Stimulated activated CD4-positive, alpha-beta T cell treated with anti-CD3 and anti-CD28 coated beads, Interleukin-15, amount 100 ng/mL, for 24 hours (primary cell): Measurements from ENCODE around the gene KCNE4.
"Not testable (repeated sequence)": the region's sequence is repeated elsewhere in the genome, so short reads cannot be mapped to it uniquely, and the experiment has no call there.

Source experiments
- DNase-seq: peaks from one replicate; pipeline ENCODE4 v3.0.0-alpha.2; 2020

KCNE4 gene

GRCh38 chr2:223058952-223059716 is 7.1 kb downstream of the KCNE4 start:
- no peak for DNase-seq

GRCh38 chr2:223060201-223060825 is 8.3 kb downstream of the KCNE4 start:
- DNase-seq = no peak

GRCh38 chr2:223062396-223062795 is 10.4 kb downstream of the KCNE4 start:
- no peak for DNase-seq

DNA sequence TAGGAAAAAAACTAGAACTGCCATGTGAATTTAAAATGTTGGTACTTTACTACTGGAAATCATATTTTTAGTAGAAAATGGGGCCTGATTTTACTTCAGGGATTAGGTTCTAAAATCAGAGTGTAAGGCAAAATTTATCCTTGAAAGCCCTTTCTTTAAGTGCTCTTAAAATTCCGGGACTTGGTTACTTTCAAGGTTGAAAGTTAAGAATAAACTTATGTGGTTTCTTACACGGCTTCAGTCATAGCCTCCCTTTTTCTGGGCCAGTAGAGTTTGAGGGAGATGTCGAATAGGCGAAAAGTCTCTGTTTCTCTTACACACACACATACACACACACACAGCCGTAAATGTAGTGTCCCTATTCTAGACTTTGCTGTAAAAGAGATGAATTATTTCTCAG is 13.1 kb downstream of the KCNE4 start:
- DNase-seq = no peak

DNA sequence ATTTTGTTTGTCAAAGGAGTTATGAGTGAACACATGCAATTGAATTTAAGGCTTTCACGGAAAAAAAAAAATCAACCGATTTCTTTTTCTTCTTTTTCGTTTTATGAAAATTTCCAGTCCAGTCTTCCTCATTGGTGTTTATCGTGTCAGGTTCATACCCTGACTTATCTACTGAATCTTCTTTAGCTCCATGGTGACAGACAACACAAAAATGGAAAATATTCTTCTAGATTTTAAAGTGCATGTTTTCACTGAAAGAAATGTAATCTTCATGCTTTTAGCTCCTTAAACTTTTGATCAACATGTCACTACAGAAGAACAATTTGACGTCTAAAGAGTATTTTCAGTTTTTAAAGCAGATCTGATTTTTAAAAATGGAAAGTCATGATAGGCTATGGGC is 14.7 kb downstream of the KCNE4 start:
- DNase-seq = no peak

- DNase-seq = no peak
Observed at GRCh38 chr2:223068071-223068470, 16.1 kb downstream of the KCNE4 start.

GRCh38 chr2:223069465-223069864 is 17.5 kb downstream of the KCNE4 start:
- DNase-seq = no peak

DNA sequence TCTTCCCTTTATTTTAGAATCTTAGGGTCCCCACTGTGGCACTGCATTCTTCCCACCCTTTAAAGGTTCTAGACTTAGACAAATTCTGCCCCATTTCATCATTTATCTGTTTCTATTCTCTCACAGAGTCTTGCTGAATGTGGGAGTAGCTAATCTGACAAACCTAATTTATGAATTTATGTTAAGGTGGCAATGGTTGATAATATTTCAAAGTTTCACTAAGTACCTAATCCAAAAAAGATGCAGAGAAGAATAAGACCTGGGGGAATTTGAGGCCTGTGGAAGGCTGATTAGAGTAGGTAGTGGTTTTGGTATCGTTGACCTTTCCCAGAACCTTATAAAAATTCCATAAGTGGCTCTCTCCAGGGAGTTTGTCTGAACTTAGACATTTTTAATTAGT is 18.0 kb downstream of the KCNE4 start:
- no peak for DNase-seq

GRCh38 chr2:223071139-223071538 is 19.1 kb downstream of the KCNE4 start:
- no peak for DNase-seq

- DNase-seq = no peak
Observed at GRCh38 chr2:223072826-223073225, 20.8 kb downstream of the KCNE4 start.

GRCh38 chr2:223075301-223076270 is 23.6 kb downstream of the KCNE4 start:
- no peak for DNase-seq

- no peak for DNase-seq
Observed at GRCh38 chr2:223076573-223076972, 24.6 kb downstream of the KCNE4 start.

- no peak for DNase-seq
Observed at GRCh38 chr2:223078482-223078881, 26.5 kb downstream of the KCNE4 start.

DNA sequence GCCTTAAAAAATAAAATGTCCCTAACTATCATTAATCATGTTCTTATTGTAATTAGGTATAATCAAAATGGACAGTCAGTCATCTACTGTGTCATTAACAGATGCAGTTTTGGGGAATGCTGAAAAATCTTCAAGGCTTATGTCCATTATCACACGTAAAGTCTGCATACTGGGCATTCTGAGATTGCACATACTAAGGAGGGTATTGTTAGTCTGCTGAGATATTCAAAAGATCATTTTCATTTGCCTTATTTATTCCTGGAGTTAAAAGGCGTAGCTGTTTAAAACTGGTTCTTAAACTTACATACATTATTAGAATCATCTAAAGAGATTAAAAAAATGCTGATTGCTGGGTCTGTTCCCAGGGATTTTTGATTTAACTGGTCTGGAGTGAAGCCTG is 27.4 kb downstream of the KCNE4 start:
- no peak for DNase-seq

- DNase-seq = no peak
Observed at GRCh38 chr2:223079925-223080324, 27.9 kb downstream of the KCNE4 start.

DNA sequence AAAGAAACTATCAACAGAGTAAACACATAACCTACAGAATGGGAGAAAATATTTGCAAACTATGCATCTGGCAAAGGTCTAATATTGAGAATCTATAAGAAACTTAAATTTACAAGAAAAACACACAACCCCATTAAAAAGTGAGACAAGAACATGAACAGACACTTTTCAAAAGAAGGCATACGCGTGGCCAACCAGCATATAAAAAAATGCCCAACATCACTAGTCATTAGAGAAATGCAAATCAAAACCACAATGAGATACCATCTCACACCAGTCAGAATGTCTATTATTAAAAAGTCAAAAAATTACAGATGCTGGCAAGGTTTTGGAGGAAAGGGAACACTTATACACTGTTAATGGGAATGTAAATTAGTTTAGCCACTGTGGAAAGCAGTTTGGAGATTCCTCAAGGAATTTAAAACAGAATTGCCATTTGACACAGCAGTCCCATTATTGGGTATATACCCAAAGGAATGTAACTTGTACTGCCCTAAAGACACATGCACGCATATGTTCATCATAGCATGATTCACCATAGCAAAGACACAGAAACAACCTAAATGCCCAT is 28.9 kb downstream of the KCNE4 start:
- DNase-seq = not testable (repeated sequence)

DNA sequence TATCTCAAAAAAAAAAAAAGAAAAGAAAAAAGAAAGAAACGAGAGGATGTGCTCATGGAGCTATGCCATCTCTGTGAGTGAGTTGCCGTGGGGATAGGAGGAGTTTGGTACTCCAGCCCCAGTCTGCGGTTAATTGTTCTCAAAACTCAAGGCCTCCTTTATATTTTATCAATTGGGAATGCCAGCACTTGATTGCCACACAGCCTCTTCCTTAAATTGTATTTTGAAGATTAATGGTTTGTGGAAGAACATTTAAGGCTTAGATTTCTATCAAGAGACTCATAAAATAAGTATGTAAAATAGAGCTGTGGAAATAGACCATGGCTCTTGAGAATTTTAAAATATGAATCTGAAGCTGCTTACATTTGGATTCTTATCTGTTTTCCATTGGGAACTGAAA is 29.8 kb downstream of the KCNE4 start:
- no peak for DNase-seq

DNA sequence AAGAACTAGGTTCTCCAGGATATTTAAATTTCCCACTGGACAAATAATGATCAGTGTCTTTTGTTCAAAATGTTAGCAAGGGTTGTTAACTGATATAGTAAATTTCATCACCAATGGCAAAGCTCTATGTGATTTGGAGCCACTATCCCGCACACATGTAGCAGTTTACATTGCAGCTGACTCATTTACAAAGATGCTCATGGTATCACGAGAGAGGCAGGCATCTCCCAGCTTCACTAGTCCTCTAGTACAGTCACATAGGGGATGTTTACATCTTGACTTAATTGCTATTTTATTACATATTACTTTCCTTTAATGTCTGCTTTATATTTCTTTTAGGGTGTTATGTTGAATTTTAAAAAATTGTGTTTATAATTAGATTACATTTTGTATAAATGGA is 30.7 kb downstream of the KCNE4 start:
- DNase-seq = no peak

GRCh38 chr2:223083402-223084070 is 31.5 kb downstream of the KCNE4 start:
- DNase-seq = no peak

- DNase-seq = no peak
Observed at GRCh38 chr2:223084873-223085272, 32.9 kb downstream of the KCNE4 start.

DNA sequence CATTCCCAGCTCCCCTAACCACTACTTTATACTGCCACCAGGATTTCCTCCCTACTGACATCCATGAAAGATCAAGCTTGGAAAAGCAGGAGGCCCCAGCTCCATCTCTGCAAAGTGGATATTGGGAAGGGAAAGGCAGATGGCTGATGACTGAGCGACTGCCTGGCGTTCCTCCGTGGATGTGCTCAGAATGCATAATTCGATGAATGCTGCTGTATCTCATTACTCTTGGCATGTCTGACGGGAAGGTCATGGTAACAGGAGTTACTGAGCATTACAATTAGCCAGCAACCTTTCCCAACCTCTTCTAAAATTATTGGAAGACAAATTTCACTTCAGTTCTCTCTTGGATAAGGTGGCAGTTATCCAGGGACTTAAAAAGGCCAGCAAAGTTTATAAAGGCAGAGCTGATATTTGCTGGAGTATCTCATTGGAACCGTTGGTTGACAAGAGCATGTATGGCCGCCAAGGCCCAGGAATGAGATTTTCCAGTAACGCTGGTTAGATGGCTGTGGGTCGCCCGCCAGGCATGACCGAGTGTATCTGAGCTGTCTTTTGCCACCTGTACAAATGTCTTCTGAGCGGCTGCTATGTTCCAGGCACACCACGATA is 34.5 kb downstream of the KCNE4 start:
- no peak for DNase-seq

DNA sequence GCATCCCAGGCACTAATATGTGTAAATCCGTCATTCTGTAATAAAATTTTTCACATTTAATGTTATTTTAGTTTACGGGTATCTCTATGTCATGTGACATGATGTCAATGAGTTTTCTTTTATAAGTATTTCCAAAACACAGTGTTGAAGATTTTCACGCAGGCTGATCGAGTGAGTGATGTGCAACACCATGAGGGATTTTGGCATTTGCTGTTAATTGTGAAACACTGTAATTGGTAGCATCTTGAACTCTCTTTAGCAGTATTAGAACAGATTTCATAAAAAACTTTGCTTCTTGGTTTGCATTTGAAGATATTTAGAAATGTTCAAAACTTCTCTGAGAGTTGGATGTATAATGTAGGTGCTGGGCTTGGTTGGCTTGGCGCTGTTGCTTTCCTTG is 35.5 kb downstream of the KCNE4 start:
- DNase-seq = no peak
